HG02763 (cell line): ENCODE results near the gene RALY.
A peak's percentile ranks its signal among the peaks of the same experiment; 100 is the strongest.

Experiments
- ATAC-seq: cut with Tn5 transposase; IDR thresholded peaks from one replicate; pipeline ENCODE4 v1.9.1; 2021; ENCODE audit warnings: mild to moderate bottlenecking, moderate library complexity; ENCODE audit not compliant: unreplicated experiment

RALY gene

GRCh38 chr20:33985830-33986229, 7.9 kb upstream of the RALY start:
- no peak for ATAC-seq

- no peak for ATAC-seq
These were observed 7.0 kb upstream of the RALY start for GRCh38 chr20:33986560-33987216.

- ATAC-seq: no peak
These were observed 3.6 kb upstream of the RALY start for GRCh38 chr20:33990075-33990474.

- no peak for ATAC-seq
These were observed 2.2 kb upstream of the RALY start for GRCh38 chr20:33991502-33991901.

GRCh38 chr20:33992145-33992922, 1.4 kb upstream of the RALY start:
- ATAC-seq: no peak

GRCh38 chr20:33992923-33993575, 662 bp upstream of the RALY start:
- peak; percentile 79 for ATAC-seq

GRCh38 chr20:33994222-33994913, 657 bp downstream of the RALY start:
- ATAC-seq: peak; percentile 30

- no peak for ATAC-seq
These were observed 1.5 kb downstream of the RALY start for GRCh38 chr20:33995053-33995831.

GRCh38 chr20:33999025-33999649, 5.4 kb downstream of the RALY start:
- ATAC-seq: no peak

- ATAC-seq: no peak
These were observed 7.7 kb downstream of the RALY start for GRCh38 chr20:34001378-34001777.

GRCh38 chr20:34004227-34004626, 10.5 kb downstream of the RALY start:
- no peak for ATAC-seq

GRCh38 chr20:34004790-34005457, 11.2 kb downstream of the RALY start:
- ATAC-seq: no peak

- no peak for ATAC-seq
These were observed 12.9 kb downstream of the RALY start for GRCh38 chr20:34006619-34007018.

- no peak for ATAC-seq
These were observed 14.8 kb downstream of the RALY start for GRCh38 chr20:34008477-34008876.

GRCh38 chr20:34010405-34010931, 16.8 kb downstream of the RALY start:
- ATAC-seq: no peak

- ATAC-seq: no peak
These were observed 17.6 kb downstream of the RALY start for GRCh38 chr20:34011275-34011674.

- no peak for ATAC-seq
These were observed 18.6 kb downstream of the RALY start for GRCh38 chr20:34012330-34012729.

GRCh38 chr20:34012735-34013134, 19.0 kb downstream of the RALY start:
- no peak for ATAC-seq

- no peak for ATAC-seq
These were observed 19.8 kb downstream of the RALY start for GRCh38 chr20:34013554-34013953.
